Kidney (tissue), 14 donors: ENCODE data around the gene ADAMTS19. TPM values are rescaled to one million over a fixed set of nuclear protein-coding genes. Genes with fewer than 3 reads are reported as not detected.

ENCODE experiments used
- DNase-seq, 5 donors: peaks; one replicate each; pipeline ENCODE4 v3.0.0-alpha.2; 2013 to 2020
- FAIRE-seq: peaks from 2 replicates; lab custom pipeline; 2012; peaks lifted over from hg19 to GRCh38; lab: Jason Lieb, UNC
- H3K27ac ChIP-seq, 2 donors: one replicate each; pipeline ENCODE4 v1.7.0; 2013; ENCODE audit warnings: low read depth in 2 of 2, low read length in 2 of 2, inconsistent platforms in 1 of 2
- H3K27me3 ChIP-seq: one replicate; pipeline ENCODE4 v1.7.1; 2013; ENCODE audit warnings: low read length, inconsistent platforms; ENCODE audit not compliant: control insufficient read depth, insufficient read depth
- H3K36me3 ChIP-seq, 3 donors: one replicate each; pipeline versions ENCODE4 v1.7.0 to v1.7.1; 2013; ENCODE audit warnings: low read length in 3 of 3, control low read depth in 1 of 3, inconsistent platforms in 1 of 3; ENCODE audit not compliant: insufficient read depth in 3 of 3, control insufficient read depth in 2 of 3
- H3K4me1 ChIP-seq, 3 donors: one replicate each; pipeline versions ENCODE4 v1.7.0 to v1.7.1; 2013; ENCODE audit warnings: low read length in 3 of 3, inconsistent platforms in 1 of 3, low read depth in 1 of 3; ENCODE audit not compliant: control insufficient read depth in 2 of 3, insufficient read depth in 2 of 3
- H3K4me3 ChIP-seq, 3 donors: one replicate each; pipeline versions ENCODE4 v1.7.0 to v1.8.1; 2013; ENCODE audit warnings: low read length in 3 of 3, control low read depth in 1 of 3, inconsistent platforms in 1 of 3
- H3K9ac ChIP-seq, 3 donors: one replicate each; pipeline versions ENCODE4 v1.7.0 to v1.7.1; 2013; ENCODE audit warnings: low read length in 3 of 3, control low read depth in 1 of 3, inconsistent platforms in 1 of 3
- H3K9me3 ChIP-seq, 3 donors: one replicate each; pipeline versions ENCODE4 v1.7.0 to v1.7.1; 2013; ENCODE audit warnings: low read length in 3 of 3, control low read depth in 1 of 3, inconsistent platforms in 1 of 3; ENCODE audit not compliant: control insufficient read depth in 2 of 3, insufficient read depth in 1 of 3
- CTCF ChIP-seq: IDR thresholded peaks from 3 replicates; pipeline ENCODE4 v1.5.1; 2012; ENCODE audit warnings: mild to moderate bottlenecking, moderate library complexity, borderline replicate concordance; ENCODE audit not compliant: insufficient read depth; ENCODE audit errors: extremely low read depth
- intact Hi-C: fragments of 100-400 bp; cut with DNase I; formaldehyde crosslinking; loops from one replicate; pipeline ENCODE4 v1.11.1; 2022
- polyA plus RNA-seq: library from polyadenylated mRNA; stranded (reverse); fragments of 350-450 nt; fragmentation: Illumina TruSeq; extraction: RNeasy Lipid Tissue Mini Kit (QIAGEN cat#74804); gene quantifications from one replicate; pipeline ENCODE4 v1.2.3, GENCODE V29; 2014; ENCODE audit warnings: low read depth, low replicate concordance; ENCODE audit not compliant: insufficient read depth
- total RNA-seq: library from RNA; stranded (reverse); fragmentation: NEBNext Ultra II Directional; extraction: Animal tissue kit (Norgen Biotek cat#: 25700); gene quantifications from one replicate; pipeline ENCODE4 v1.2.1, GENCODE V29; 2021
- donor health status: control.
- donor health status: control.
- donor health status: control.
- donor health status: control.
- donor health status: control.
- donor health status: DM: yes; HTN: yes; CAD: no.
- donor health status: Normal renal cell carcinoma (clear cell type).

ADAMTS19 gene
- total and polyA plus RNA-seq, 2 donors from 2014 or later = 0.73 TPM; not detected in 1

- FAIRE-seq (no peak), DNase-seq (no peak)
- Histone ChIP-seq H3K27ac (no peak overlapping the region), H3K4me1 (peaks cover 0 to 2% (median 0%) of the 10 kb centered on the region in 3 donors), H3K9me3 (no peaks in the 10 kb centered on the region), H3K36me3 (no peaks in the 10 kb centered on the region), H3K4me3 (no peak overlapping the region), H3K27me3 (no peaks in the 10 kb centered on the region), H3K9ac (no peak overlapping the region)
- intact Hi-C loops = no loop called here
- TF ChIP-seq CTCF = no peak
Observed at GRCh38 chr5:129766798-129767197, 306.7 kb downstream of the ADAMTS19 start.

DNA sequence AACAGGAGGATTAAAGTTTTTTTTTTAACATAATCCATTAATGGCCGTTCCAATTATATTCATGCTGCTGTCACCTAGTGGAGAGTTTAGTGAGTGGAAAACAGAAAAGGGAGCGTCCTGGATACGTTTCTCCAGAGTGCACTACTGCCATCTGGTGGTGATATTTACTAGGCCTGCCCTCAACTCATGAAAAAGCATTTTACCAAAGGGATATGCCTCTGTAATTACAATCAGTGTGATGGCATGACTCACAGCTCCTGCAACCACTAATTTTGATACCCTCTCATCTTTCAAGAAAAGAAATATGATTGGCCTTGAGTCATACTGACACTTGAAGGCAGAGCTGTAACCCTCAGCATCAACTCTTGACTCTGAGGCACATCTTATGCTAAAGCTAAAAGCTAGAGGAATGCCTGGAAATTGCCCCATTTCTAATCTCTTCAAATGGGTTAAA, 307.9 kb downstream of the ADAMTS19 start:
- Histone ChIP-seq H3K4me3 (no peak overlapping the region), H3K27me3 (no peaks in the 10 kb centered on the region), H3K9me3 (no peaks in the 10 kb centered on the region), H3K36me3 (no peaks in the 10 kb centered on the region), H3K9ac (no peak overlapping the region), H3K27ac (no peak overlapping the region), H3K4me1 (peaks cover 0 to 2% (median 0%) of the 10 kb centered on the region in 3 donors)
- FAIRE-seq = peak; percentile 94
- peak; percentile 97 for TF ChIP-seq CTCF
- intact Hi-C loops = no loop called here
- peak in 4 of 5 donors; percentile 77 to 95 (median 88) for DNase-seq

DNA sequence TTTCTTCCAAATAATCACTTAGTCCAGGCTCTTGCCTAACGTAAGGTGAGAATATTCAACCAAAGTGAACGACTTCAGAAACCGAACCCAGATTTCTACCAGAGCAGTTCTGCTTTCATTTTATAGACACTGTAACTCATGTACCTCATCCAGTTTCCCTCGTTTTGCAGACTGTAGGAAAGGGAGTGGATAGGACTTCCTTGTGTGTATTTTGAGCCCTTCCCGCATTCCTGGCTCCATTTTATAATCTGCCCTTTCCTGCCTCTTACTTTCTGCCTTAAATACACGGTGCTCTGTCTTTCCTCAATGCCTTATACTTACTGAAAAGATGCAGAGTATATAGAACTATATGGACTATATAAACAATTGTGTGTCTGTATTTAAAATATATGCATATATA, 308.6 kb downstream of the ADAMTS19 start:
- no peak for TF ChIP-seq CTCF
- DNase-seq (no peak), FAIRE-seq (no peak)
- intact Hi-C loops = no loop called here
- Histone ChIP-seq H3K9me3 (no peaks in the 10 kb centered on the region), H3K4me1 (peaks cover 0 to 2% (median 0%) of the 10 kb centered on the region in 3 donors), H3K27me3 (no peaks in the 10 kb centered on the region), H3K36me3 (no peaks in the 10 kb centered on the region), H3K9ac (no peak overlapping the region), H3K4me3 (no peak overlapping the region), H3K27ac (no peak overlapping the region)
